ENCODE measurements around the gene CALML5.

Gene CALML5, protein sequence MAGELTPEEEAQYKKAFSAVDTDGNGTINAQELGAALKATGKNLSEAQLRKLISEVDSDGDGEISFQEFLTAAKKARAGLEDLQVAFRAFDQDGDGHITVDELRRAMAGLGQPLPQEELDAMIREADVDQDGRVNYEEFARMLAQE

DNA sequence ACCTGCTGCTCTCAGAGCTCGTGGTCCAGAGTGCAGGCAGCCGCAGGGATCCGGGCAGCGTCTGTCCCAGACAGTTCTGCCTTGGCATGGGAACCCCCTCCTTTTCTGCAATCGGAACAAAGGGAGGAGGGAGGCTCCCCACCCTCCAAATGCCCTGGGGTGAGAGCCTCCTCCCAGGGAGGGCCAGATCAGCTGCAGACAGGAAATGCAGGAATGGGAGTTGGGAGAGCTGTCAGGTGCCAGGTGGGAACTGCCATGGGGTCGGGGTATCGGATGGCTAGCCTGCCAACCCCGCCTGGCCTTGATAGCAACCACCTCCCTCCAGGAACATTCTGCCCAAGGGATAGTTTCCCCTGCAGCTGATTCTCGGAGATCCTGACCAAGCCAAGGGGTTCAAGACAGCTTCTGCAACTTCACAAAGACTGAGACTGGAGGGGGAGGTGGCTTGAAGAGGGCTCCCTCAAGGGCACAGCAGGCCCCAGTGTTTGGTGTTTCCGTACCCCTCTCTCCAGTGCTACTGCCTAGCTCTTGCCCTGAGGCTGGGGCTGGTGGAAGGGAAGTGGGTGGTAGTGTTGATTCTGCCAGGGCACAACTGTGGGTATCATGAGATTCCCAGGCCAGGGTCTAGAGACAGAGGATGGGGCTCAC, at the start of gene CALML5:
CALML5 (minus strand) TSS at position 78 of the 648 bp plus-strand sequence. CDS start 132 bp downstream, outside the sequence.
- DNase-seq = no peak

DNA sequence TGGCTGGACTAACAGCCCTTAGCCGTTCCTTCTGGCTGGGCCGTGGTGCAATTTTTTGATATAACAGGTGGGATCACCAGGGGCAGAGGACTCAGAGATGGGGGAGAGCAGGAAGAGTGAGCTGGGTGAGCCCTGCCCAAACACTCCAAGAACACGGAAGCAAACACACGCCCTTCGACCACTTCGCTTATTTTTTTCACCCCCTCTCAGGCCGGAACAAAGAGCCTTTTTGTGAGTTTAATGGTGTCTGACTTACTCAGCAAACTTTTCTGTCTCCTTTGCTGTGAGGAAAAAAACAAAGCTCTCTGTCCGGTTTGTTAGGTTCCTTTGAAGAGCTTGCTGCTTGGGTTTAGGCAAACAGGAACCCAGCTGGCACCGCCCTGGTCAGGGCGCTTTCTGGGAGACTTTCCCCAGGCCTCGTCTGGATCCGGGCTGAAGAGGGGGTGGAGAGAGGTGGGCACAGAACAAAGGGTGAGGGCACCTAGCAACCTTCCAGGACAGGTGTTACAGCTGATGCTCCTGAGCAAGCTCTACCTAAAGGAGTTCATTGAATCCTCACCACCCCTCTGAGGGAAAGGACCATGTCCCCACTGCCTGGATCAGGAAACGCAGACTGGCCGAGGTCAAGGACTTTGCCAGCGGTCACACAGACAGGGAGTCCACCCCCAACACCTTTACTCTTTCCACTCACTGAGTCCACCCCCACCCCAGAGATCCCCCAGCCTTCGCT, 48.7 kb upstream of the CALML5 start:
- DNase-seq = no peak

DNA sequence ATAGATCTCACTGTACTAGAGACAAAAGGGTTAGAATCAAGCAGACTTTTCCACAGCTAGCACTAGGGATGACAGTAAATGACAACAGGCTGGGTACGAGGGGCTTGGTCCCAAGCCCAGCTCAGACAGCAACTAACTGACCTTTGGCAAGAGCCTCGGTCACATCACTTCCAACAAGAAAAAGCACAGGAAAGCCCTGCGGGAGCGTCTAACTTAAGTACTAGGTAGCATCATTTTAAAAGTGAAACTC, 48.2 kb upstream of the CALML5 start:
- no peak for DNase-seq

DNA sequence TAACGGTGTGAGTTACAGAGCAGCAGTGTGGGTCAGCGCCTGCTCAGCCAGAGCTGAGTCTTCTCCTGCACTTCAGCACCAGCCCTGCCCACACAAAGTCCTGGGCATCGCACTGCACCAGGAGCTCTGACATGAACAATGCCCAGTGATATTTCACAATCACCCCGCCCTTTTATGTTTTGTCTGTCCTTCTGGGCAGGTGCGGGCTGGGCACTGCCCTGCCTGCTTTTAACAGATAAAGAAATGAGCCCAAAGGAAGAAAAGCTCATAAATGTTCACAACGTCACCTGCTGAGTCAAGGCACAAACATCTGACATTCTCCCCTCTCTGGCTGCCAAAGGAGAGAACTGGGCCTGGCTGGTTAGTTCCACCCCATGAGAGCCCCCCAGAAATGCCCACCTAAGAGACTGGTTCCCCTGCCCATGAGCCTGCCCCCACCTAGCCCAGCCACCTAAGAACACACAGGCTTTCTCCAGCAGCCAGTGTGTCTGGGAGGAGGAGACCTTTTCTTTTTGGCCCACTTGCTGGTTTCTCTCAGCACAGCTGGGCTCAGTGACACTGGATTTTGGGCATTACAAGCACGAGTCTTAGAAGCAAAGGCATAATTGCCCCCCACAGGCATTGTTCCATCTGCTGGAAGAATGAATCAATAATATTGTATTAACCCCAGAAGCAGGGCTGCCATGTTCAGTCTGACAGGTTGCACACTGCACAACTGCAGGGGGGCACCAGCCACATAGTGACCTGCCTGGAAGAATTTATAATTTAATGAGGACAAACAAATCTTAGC, 47.7 kb upstream of the CALML5 start:
- DNase-seq = no peak

DNA sequence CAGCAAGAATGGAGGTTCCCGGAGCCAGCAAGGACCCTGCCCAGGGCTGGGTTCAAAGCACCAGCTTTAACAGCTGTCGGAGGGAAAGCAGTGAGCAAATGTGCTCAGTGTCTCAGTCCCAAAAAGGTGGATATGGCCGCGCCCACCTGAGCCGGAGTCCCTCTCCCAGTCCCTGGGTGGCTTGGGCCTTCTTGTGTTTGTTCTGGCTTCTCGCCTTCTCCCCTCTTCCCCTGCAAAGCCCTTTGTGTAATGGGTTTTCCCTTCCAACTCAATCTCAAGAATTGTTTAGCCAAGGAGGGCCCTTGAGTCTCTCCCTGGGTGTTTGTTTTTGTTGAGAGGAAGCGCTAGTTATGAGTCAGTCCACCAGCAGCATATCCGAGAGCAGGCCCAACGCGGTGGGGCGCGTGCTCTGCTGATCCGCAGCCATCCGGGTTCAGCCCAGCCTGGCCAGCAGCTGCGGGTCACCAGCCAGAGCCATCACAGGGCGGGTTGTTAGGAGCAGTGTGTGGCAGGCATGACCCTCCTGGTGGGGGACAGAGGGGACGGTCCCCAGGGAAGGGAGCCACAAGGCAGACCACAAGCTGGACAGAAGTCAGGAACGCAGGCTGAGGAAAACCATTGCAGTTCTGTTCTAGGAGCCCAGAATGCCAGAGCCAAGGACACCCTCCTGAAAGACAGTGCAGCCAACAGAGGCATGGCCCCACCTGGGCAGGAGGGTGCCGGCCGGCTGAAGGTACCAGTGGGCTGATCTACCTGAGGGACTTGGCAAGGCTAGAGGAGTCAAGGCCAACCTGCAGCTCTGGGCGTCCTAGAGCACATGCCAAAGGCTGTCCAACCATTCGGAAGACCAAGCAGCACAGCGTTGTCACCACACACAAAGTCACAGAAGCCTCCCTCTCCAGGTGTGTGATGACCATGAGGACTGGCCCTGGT, 46.7 kb upstream of the CALML5 start:
- DNase-seq = no peak

DNA sequence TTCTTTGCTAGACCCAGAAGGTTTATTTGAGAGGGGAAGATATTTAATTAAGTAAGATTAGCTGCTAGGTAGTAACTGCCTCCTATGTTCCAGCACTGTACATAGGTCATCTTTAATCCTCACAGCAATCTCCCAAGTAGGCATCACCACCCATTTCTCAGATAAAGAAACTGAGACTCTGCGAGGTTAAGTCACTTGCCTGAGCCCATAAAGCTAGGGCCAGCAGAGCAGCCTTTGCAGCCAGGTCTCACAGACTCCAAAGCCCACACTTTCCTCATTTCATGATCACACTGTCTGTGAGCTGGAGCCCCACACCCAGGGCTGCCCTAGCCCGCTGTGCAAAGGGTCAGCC, 46.0 kb upstream of the CALML5 start:
- no peak for DNase-seq

DNA sequence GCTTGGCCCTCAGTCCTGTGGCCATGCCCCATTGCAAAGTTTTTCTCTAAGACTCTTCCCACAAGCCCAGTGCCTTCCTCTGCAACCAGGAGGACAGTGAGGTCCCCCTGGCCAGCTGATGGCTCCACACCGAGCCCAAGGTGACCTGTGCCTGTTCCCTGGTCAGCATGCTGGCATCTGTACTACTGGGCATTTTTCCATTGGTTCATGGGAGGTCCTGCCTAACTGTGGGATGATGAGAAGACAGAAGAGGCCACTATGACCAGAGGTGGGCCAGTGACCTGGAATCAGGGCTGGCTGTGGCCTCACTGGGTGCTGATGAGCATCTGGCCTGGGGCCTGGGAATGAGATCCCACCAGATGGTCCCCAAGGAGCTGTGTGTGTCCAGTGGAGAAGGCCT, 45.6 kb upstream of the CALML5 start:
- DNase-seq = no peak

DNA sequence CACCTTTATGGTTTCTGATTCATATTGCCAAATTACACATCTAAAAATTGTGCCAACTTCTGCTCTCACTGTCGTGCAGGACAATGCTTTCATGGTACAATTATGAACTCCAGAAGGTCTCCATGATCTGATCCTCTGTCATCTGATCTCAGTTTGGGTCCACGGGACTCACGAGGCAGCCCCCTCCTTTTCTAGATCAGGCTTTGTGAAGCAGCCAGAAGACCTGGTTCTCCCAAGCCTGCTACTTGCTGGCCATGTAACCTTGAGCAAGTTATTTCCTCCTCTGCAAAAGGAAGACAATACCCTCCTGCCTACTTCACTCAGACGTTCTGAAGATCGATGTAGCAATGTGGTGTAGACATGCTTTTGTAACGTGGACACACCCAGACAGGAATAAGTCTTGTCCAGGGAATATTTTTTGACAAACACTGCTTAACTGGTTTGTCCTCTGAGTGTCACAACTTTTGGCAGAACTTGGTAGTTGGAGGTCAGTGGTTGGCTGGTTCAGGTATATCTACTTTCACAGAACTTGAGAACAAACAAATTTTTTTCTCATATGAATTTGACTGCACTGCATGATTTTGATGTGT, 44.9 kb upstream of the CALML5 start:
- DNase-seq = no peak

DNA sequence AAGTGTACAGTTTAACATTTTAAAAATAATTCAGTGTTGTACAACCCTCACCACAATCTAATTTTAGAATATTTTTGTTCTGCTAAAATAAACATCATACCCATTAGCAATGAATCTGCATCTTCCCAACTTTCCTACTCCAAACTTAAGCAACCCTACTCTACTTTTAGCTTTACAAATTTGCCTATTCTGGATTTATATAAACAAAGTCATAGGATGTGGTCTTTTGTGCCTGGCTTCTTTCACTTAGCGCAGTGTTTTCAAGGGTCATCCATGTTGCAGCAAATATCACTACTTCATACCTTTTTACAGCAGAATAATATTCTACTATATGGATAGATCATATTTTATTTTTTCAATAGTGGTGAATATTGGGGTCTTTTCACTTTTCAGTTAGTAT, 44.3 kb upstream of the CALML5 start:
- no peak for DNase-seq

DNA sequence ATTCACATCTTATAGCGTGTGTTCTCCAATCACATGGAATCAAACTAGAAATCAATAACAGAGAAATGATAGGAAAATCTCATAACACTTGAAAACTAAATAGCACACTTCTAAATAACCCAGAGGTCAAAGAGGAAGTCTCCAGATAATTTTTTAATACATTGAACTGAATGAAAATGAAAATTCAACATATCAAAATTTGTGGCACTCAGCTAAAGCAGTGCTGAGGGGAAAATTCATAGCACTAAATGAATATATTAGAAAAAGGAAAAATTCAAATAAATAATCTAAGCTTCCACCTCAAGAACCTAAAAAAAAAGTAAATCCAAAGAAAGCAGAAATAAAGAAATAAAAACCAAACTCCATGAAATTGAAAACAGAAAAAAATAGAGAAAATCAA, 42.7 kb upstream of the CALML5 start:
- DNase-seq = no peak

DNA sequence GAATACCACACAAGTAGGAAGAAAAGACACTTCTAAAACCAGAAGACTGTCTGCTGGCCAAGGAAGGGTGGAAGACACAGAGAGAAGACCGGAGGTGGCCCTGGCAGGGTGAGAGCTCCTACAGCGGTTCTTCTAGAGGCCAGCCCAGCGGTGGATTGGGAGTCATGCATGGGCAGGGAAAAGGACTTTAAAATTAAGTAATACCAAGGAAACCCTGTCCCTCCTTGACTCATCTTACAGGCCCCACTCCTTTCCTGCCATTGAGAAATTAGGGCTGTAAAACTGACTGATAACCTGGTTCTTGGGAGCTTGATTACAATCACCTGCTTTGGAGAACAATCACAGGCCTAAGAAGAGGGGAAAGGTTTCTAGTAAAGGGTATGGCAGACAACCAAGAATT, 41.5 kb upstream of the CALML5 start:
- DNase-seq = no peak

DNA sequence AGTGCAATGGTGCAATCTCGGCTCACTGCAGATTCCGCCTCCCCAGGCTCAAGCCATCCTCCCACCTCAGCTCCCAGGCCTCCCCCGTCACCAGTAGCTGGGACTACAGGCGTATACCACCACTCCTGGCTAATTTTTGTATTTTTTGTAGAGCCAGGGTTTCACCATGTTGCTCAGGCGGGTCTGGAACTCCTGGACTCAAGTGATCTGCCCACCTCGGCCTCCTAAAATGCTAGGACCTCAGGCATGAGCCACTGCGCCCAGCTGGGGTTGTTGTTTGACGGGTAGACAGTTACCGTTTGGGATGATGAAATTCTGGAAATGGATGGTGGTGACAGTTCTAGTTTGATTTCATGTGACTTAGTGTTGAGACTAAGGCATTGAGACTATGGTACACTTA, 40.7 kb upstream of the CALML5 start:
- no peak for DNase-seq

DNA sequence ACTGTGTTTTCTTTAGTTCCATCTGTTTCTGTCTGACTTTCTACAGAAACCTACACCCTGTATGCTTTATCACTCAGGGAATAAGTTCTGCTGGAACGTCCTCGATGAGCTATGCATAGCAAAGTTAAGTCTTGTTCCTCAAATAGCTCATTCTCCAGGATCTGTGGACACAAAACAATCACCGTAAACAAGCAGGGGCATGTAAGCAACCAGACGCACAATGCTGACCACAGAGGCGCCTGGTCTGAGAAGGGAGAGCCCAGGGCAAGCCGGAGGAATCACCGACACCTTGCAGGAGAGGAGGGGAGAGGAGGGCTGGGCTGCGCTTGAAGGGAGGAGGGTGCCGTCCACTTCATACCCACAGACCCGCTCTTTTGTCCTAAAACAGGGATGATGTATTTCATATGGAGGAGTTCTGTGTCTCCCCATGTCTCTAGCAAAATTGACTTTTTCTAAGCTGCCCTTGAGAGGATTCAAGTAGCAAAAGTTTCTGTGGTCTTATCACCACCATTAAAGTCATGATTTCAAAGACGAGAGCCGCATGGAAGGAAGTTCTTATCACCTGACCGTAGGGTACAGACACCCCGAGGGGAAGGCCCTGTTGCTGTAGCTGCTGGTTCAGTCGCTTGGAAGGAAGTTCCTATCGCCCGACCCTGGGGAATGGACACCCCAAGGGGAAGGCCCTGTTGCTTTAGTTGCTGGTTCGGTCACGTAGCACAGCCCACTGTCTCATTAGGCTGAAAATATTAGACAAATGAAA, 39.7 kb upstream of the CALML5 start:
- DNase-seq = no peak

DNA sequence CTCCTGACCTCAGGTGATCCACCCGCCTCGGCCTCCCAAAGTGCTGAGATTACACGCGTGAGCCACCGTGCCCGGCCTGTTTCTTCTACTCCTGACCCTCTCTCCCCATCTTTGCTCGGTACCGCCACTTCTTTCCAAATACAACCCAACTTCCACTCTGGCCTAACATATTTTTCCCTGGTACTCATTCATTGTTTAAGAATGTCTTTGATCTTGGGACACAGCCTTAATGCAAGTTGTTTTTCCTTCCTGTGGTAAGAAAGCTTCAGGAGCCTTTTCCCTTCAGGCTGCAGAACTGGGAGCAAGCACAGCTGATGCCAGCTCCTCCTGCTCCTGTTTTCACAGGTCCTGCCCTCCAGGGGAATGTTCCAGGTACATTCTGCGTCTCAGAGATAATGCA, 39.1 kb upstream of the CALML5 start:
- no peak for DNase-seq

DNA sequence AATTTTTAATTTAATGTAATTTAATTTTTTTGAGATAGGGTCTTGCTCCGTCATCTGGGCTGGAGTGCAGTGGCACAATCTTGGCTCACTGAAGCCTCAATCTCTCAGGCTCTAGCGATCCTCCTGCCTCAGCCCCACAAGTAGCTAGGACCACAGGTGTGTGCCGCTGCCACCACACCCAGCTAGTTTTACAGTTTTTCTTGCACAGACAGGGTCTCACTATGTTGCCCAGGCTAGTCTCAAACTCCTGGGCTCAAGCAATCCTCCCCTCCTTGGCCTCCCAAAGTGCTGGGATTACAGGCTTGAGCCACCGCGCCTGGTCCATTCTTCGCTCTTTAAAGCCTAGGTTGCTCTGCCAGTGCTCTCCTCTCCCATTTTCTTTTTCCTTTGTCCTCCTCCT, 38.3 kb upstream of the CALML5 start:
- DNase-seq = no peak

DNA sequence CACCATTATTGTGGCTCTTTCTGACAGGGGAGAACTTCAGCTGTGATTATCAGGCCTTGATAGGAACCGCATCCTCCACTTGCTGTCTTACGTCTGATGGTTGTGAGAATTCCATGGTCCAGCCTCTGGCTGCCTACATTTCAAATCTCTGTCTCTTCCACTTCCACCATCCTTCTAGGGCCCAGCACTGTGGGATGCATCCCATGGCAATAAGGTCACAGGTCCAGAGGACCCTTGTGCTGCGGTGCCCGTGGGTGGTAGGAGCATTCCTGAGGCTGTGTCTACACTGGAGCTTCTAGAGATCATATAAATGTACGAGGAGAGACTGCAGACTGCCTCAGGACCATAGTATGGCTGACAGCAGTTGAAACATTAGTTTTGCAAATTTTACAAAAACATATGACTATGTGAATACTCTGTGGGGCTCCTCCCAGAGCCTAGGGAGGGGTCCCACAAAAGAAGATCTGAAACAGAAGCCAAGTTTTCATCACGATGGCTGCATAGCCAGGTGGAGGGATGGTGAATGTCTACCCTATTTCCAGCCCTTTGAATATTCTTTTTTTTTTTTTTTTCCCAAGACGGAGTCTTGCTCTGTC, 37.2 kb upstream of the CALML5 start:
- no peak for DNase-seq

DNA sequence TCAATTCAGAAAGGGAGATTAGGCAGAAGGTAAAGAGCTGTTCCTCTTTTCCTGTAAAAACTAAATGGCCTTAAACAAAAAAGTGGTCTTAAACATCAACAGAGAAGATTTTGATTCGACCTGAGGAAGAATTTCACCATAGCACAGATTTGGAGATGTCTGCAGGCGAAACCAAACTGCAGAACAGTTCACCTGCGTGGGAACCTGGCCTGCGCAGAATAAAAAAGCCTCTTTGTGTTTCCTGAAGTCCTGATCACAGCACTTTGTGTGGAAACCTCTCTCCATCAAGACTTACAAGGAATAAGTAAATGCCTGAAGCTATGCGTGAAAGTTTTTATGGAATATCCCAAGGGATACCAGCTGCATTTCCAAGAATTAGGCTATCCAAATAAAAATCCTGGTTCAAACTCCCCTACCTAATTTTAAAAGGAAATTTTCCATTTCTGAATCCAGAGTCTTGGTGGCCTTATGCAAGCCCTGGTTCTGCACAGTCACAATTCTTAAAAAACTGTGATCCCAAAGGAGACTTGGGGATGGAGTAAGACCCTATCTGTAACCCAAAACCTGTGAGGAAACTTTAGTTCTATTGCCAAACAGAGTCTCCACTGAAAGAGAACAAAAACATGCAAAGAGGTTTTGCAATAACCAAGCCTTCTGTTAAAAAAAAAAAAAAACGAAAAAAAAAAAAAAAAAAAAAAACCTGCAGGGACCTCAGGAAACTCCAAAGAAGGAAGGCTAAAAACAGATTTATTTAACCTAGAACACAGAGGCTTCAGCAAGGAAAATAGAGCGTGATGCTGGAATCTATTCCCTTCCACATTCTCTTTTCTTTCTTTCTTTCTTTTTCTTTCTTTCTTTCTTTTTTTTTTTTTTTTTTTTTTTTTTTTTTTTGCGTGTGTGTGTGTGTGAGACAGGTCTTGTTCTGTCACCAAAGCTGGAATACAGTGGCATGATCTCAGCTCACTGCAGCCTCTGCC, 35.8 kb upstream of the CALML5 start:
- no peak for DNase-seq

DNA sequence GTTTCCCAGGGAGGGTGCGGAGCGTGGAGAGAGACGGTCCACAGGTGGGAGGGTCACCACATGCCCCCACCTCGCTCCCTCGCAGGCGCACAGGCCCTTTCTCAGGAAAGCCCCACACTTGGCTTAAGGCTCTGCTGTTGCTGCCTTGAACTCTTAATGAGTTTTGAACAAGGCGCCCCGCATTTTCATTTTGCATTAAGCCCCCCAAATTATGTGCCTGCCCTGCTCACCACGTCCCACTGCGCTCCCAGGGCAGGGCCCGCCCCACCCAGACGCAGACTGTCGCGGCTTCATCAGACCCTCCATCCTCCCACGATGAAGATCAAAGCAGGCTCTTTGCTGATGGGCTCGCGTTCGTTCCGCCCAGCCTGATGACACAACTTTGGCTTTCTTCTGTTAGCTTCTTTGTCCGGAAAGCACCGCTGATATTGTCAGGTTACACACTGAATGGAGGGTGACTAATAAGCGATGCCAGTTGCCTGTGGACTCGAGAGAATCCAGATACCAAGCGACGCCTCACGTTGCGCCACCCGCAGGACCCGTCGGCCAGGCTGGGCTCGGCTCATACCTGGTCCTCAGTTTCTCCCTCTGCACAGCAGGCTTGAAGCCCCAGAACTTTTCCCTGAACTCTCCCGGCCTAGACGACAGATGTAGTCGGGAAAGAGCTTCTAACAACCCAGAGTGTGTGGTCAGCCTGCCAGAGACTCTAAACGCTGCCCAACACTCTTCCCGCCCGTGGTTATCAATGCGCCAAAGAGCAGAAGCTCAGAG, 34.9 kb upstream of the CALML5 start:
- DNase-seq = no peak

DNA sequence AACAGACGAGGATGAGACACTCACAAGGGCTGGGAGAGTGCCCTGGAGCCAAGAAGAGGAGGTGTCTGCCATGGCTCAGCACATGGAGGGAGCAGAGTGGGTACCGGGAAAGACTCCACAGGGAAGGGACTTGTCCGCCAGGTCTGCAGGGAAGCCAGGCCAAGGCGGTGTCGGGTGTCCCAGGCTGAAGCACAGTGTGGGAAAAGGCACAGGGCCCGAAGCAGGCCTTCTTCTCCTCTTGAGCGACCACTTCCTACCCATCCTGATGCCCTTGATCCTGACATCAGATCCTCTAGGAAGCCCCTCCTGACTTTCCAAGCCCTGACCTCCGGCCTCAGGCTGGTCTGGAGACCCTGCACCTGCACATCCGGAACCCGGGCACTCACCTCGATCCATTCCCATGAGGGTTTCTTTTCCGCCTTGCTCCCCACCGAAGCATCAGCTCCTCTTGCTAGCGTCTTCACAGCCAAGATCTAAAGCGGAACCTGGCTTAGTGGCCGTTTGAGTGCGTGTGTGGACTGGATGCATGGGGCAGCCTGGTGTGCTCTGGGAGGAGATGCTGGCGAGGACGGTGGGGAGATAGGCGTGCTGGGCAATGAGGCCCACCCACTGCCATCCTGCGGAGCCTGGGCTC, 33.8 kb upstream of the CALML5 start:
- no peak for DNase-seq

All from NCI-H524 (cell line).